HCT116 (cell line): ENCODE results near the gene DLEC1. TPM values are rescaled to one million over a fixed set of nuclear protein-coding genes. Genes with fewer than 3 reads are reported as not detected.

Experiments used
- ATAC-seq: fragments of 200-7000 bp; cut with Tn5 transposase; 2 replicates; pipeline ENCODE4 v1.9.1; 2020; ENCODE audit warnings: mild to moderate bottlenecking, moderate library complexity
- BruUV-seq: library from RNA; stranded (reverse); fragments of 400-500 nt; replicated peaks from 2 replicates; lab custom pipeline; 2021; lab: Mats Ljungman, UMichigan
- CTCF ChIA-PET: fragments of 300-600 bp; sonication (Branson Sonifier 250); formaldehyde crosslinking; loops from one replicate; lab custom pipeline; 2021; ENCODE audit warnings: antibody characterized with exemption; lab: Charles Lee
- POLR2A ChIA-PET: fragments of 300-600, 350-600 bp; sonication (Branson Sonifier 250); formaldehyde crosslinking; loops from one replicate; lab custom pipeline; 2021; ENCODE audit warnings: antibody characterized with exemption; lab: Charles Lee
- RAD21 ChIA-PET, 2 experiments: fragments of 300-600 bp; sonication (Branson Sonifier 250); formaldehyde crosslinking; loops; one replicate each; lab custom pipeline; 2023; ENCODE audit warnings: low total read pairs in 2 of 2; ENCODE audit not compliant: uncharacterized antibody in 2 of 2, unreplicated experiment in 2 of 2, low non-redundant PET in 1 of 2; lab: Charles Lee
- DNase-seq: peaks from one replicate; pipeline ENCODE4 v3.0.0-alpha.2; 2010; ENCODE audit warnings: low read depth, low spot score
- H2AFZ ChIP-seq: fragments of 200-600 bp; shearing (Covaris generic), sonication (generic); 2 replicates; pipeline ENCODE4 v1.6.1; 2017; ENCODE audit warnings: low read depth, mixed run types, mixed read lengths, antibody characterized with exemption, low read length; ENCODE audit not compliant: poor library complexity, severe bottlenecking
- H3K27ac ChIP-seq: 2 replicates; pipeline ENCODE4 v1.5.1; 2012; ENCODE audit warnings: low read depth, low read length
- H3K27me3 ChIP-seq: fragments of 200-600 bp; sonication (generic); 2 replicates; pipeline ENCODE4 v1.6.1; 2016; ENCODE audit warnings: mixed run types, low read length, mixed read lengths; ENCODE audit not compliant: insufficient read depth
- H3K36me3 ChIP-seq, 2 experiments: fragments of 200-500 bp in 1 of 2; fragments of 200-600 bp in 1 of 2; sonication (Bioruptor generic) in 1 of 2; sonication (generic) in 1 of 2; 2 replicates each; pipeline versions ENCODE4 v1.5.1 to v1.6.1; 2014 to 2016; ENCODE audit warnings: low read length in 2 of 2, inconsistent platforms in 1 of 2, mixed read lengths in 1 of 2, mixed run types in 1 of 2; ENCODE audit not compliant: insufficient read depth in 2 of 2, control insufficient read depth in 1 of 2
- H3K4me1 ChIP-seq, 2 experiments: fragments of 200-600 bp in 1 of 2; sonication (generic) in 1 of 2; 2 replicates each; pipeline versions ENCODE4 v1.5.1 to v1.6.1; 2012 to 2017; ENCODE audit warnings: low read length in 2 of 2, inconsistent platforms in 1 of 2, mild to moderate bottlenecking in 1 of 2, mixed read lengths in 1 of 2, mixed run types in 1 of 2, moderate library complexity in 1 of 2; ENCODE audit not compliant: insufficient read depth in 2 of 2, control insufficient read depth in 1 of 2
- H3K4me2 ChIP-seq: fragments of 200-600 bp; sonication (generic); 2 replicates; pipeline ENCODE4 v1.6.1; 2017; ENCODE audit warnings: mixed run types, low read length, mixed read lengths
- H3K4me3 ChIP-seq, 2 experiments: fragments of 200-600 bp in 1 of 2; sonication (generic) in 1 of 2; replicated peaks in 1 of 2; 2 replicates each; pipeline ENCODE4 v1.5.1; 2011 to 2016; ENCODE audit warnings: low read length in 2 of 2, control low read depth in 1 of 2, low read depth in 1 of 2, mild to moderate bottlenecking in 1 of 2, mixed read lengths in 1 of 2, mixed run types in 1 of 2
- H3K79me2 ChIP-seq: fragments of 200-600 bp; sonication (generic); 2 replicates; pipeline ENCODE4 v1.6.1; 2017; ENCODE audit warnings: mild to moderate bottlenecking, mixed run types, low read length, moderate library complexity, mixed read lengths; ENCODE audit not compliant: insufficient read depth
- H3K9ac ChIP-seq: fragments of 200-600 bp; sonication (generic); 2 replicates; pipeline ENCODE4 v1.6.1; 2016; ENCODE audit warnings: low read length, mixed read lengths
- H3K9me2 ChIP-seq: fragments of 200-600 bp; sonication (generic), shearing (Covaris generic); 2 replicates; pipeline ENCODE4 v1.6.1; 2017; ENCODE audit warnings: mixed run types, mild to moderate bottlenecking, moderate library complexity; ENCODE audit not compliant: insufficient read depth
- H3K9me3 ChIP-seq, 2 experiments: fragments of 200-500 bp in 1 of 2; fragments of 200-600 bp in 1 of 2; sonication (Bioruptor generic) in 1 of 2; sonication (generic) in 1 of 2; 2 replicates each; pipeline ENCODE4 v1.6.1; 2014 to 2017; ENCODE audit warnings: low read length in 2 of 2, mixed read lengths in 2 of 2, inconsistent platforms in 1 of 2, low read depth in 1 of 2, mild to moderate bottlenecking in 1 of 2, mixed run types in 1 of 2, moderate library complexity in 1 of 2; ENCODE audit not compliant: control insufficient read depth in 1 of 2, insufficient read depth in 1 of 2
- H4K20me1 ChIP-seq: fragments of 200-600 bp; sonication (generic), shearing (Covaris generic); 2 replicates; pipeline ENCODE4 v1.6.1; 2017; ENCODE audit warnings: mixed run types, mild to moderate bottlenecking, moderate library complexity; ENCODE audit not compliant: insufficient read depth
- ATF3 ChIP-seq: IDR thresholded peaks from 2 replicates; pipeline ENCODE4 v1.6.1; 2012
- EGR1 ChIP-seq: IDR thresholded peaks from 2 replicates; pipeline ENCODE4 v1.6.1; 2012; ENCODE audit warnings: low read depth
- EZH2phosphoT487 ChIP-seq: fragments of 200-600 bp; IDR thresholded peaks from 2 replicates; pipeline ENCODE4 v1.6.1; 2018; ENCODE audit warnings: antibody characterized with exemption, borderline replicate concordance
- JUND ChIP-seq: IDR thresholded peaks from 2 replicates; pipeline ENCODE4 v1.6.1; 2012
- POLR2A ChIP-seq: IDR thresholded peaks from 2 replicates; pipeline ENCODE4 v1.7.0; 2011; ENCODE audit warnings: borderline replicate concordance; ENCODE audit not compliant: insufficient read depth, insufficient read length; ENCODE audit errors: extremely low read depth
- POLR2AphosphoS5 ChIP-seq: IDR thresholded peaks from 2 replicates; pipeline ENCODE4 v1.6.1; 2011; ENCODE audit warnings: mild to moderate bottlenecking, low read depth, low read length, moderate library complexity
- TCF7L2 ChIP-seq: IDR thresholded peaks from 2 replicates; pipeline ENCODE4 v1.7.0; 2011; ENCODE audit warnings: borderline replicate concordance, inconsistent platforms; ENCODE audit not compliant: insufficient read depth, insufficient read length; ENCODE audit errors: extremely low read depth
- YY1 ChIP-seq: IDR thresholded peaks from 2 replicates; pipeline ENCODE4 v1.6.1; 2011; ENCODE audit warnings: low read length, low read depth, moderate library complexity, mild to moderate bottlenecking; ENCODE audit not compliant: insufficient replicate concordance; ENCODE audit errors: extremely low read depth
- ZFX ChIP-seq: fragments of 450-650 bp; IDR thresholded peaks from 2 replicates; pipeline ENCODE4 v1.6.1; 2017
- ZNF274 ChIP-seq: fragments of 200-500 bp; sonication (Bioruptor generic); IDR thresholded peaks from 2 replicates; pipeline ENCODE4 v1.6.1; 2014; ENCODE audit warnings: mild to moderate bottlenecking, low read depth, low read length, inconsistent platforms
- intact Hi-C: fragments of 100-400 bp; cut with micrococcal nuclease; formaldehyde crosslinking; loops from 2 replicates; pipeline ENCODE4 v1.10.0; 2022
- total RNA-seq: library from RNA; stranded (reverse); gene quantifications from one replicate; pipeline ENCODE4 v1.2.1, GENCODE V29; 2021; ENCODE audit not compliant: unreplicated experiment
- TF ChIP-seq, protein P1 (sequence below): IDR thresholded peaks from 2 replicates; pipeline ENCODE4 v1.6.1; 2012
- TF ChIP-seq, protein P2 (sequence below): IDR thresholded peaks from 2 replicates; pipeline ENCODE4 v1.6.1; 2012; ENCODE audit warnings: low read depth

DLEC1 gene
- total RNA-seq, 1 experiment from 2014 or later: 0.61 TPM

- CTCF ChIA-PET: interaction anchor here (0.7 to 1.6 kb wide), 6 partner anchors 19 to 360 kb away, joined by 3 to 6 read pairs (median 4); partner anchors contain the start of genes OXSR1 and XYLB
- H2AFZ ChIP-seq: no peak overlapping the region
- intact Hi-C loops: loop anchor here (2.0 to 10.0 kb wide), 2 partner anchors 28 to 318 kb away; partner anchors contain the start of genes ACVR2B and OXSR1
- POLR2A ChIA-PET: interaction anchor here (0.9 to 1.0 kb wide), 5 partner anchors 8 to 210 kb away, joined by 3 to 5 read pairs (median 3); partner anchors contain the start of gene XYLB
- no peaks in the 10 kb centered on the region for H3K27me3 ChIP-seq
- peaks cover 12% of the 10 kb centered on the region for H3K79me2 ChIP-seq
- H3K9me3 ChIP-seq: no peaks in the 10 kb centered on the region
- BruUV-seq: no TSS peak
- no peaks in the 10 kb centered on the region for H3K9me2 ChIP-seq
- H3K4me2 ChIP-seq: peak overlapping the region; percentile 87
- H3K4me3 ChIP-seq: peak overlapping the region; percentile 87 to 91
- no peak for DNase-seq
- peak overlapping the region; percentile 75 for H3K27ac ChIP-seq
- no peak for ATAC-seq
- peak overlapping the region; percentile 76 for H3K9ac ChIP-seq
- H4K20me1 ChIP-seq: no peaks in the 10 kb centered on the region
- peaks cover 0 to 2% of the 10 kb centered on the region in 2 experiments; a peak in 2 of 4 replicates for H3K36me3 ChIP-seq
- no peak for TF ChIP-seq TCF7L2
- TF ChIP-seq EGR1: no peak
- TF ChIP-seq, protein P1, sequence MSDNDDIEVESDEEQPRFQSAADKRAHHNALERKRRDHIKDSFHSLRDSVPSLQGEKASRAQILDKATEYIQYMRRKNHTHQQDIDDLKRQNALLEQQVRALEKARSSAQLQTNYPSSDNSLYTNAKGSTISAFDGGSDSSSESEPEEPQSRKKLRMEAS: no peak
- no peak for TF ChIP-seq POLR2AphosphoS5
- no peak for TF ChIP-seq YY1
- TF ChIP-seq ZNF274: no peak
- no peak for TF ChIP-seq ZFX
- TF ChIP-seq, protein P2, sequence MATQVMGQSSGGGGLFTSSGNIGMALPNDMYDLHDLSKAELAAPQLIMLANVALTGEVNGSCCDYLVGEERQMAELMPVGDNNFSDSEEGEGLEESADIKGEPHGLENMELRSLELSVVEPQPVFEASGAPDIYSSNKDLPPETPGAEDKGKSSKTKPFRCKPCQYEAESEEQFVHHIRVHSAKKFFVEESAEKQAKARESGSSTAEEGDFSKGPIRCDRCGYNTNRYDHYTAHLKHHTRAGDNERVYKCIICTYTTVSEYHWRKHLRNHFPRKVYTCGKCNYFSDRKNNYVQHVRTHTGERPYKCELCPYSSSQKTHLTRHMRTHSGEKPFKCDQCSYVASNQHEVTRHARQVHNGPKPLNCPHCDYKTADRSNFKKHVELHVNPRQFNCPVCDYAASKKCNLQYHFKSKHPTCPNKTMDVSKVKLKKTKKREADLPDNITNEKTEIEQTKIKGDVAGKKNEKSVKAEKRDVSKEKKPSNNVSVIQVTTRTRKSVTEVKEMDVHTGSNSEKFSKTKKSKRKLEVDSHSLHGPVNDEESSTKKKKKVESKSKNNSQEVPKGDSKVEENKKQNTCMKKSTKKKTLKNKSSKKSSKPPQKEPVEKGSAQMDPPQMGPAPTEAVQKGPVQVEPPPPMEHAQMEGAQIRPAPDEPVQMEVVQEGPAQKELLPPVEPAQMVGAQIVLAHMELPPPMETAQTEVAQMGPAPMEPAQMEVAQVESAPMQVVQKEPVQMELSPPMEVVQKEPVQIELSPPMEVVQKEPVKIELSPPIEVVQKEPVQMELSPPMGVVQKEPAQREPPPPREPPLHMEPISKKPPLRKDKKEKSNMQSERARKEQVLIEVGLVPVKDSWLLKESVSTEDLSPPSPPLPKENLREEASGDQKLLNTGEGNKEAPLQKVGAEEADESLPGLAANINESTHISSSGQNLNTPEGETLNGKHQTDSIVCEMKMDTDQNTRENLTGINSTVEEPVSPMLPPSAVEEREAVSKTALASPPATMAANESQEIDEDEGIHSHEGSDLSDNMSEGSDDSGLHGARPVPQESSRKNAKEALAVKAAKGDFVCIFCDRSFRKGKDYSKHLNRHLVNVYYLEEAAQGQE: no peak
- no peak for TF ChIP-seq ATF3
- TF ChIP-seq JUND: no peak
- TF ChIP-seq EZH2phosphoT487: no peak
- TF ChIP-seq POLR2A: no peak
- TF ChIP-seq, all 23 proteins: peak for 0
- H3K4me1 ChIP-seq: peaks cover 31 to 64% of the 10 kb centered on the region in 2 experiments
- RAD21 ChIA-PET: interaction anchor here in 1 of 2 experiments (1.1 kb wide), 1 partner anchor 29 kb away, joined by 3 read pairs; the partner anchor contains the start of gene OXSR1
These were observed 97.4 kb downstream of the DLEC1 start for GRCh38 chr3:38136393-38136776.
